GM11168 (cell line): Measurements from ENCODE around the gene DUSP3.

Experiments used
- in situ Hi-C: fragments of 300-500 bp; cut with MboI; formaldehyde crosslinking; loops from one replicate; pipeline ENCODE4 v1.12.0; 2022; ENCODE audit warnings: low sequenced_read_pairs; ENCODE audit not compliant: unreplicated experiment

DUSP3 gene

DNA sequence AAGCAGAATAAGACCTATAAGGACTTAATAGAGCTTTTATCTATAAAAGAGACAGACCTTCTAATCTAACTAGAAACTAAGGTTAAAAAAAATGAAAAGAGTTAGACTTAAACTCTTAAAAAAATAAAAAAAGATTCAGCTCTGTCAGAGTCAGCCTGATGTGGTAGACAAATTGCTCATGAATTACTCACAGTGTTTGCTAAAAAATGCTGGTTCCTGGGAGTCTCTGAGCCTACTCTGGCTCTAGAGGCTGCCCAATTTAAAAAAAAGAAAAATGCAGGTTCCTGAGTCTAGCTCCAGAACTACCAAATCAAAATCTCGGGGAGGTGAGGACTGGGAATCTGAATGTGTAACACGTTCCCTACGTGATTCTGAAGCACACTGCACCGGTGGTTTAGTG is 38.2 kb downstream of the DUSP3 start:
- in situ Hi-C loops: loop anchor here (5.0 kb wide), 1 partner anchor 33 kb away; no protein-coding TSS in a partner anchor

DNA sequence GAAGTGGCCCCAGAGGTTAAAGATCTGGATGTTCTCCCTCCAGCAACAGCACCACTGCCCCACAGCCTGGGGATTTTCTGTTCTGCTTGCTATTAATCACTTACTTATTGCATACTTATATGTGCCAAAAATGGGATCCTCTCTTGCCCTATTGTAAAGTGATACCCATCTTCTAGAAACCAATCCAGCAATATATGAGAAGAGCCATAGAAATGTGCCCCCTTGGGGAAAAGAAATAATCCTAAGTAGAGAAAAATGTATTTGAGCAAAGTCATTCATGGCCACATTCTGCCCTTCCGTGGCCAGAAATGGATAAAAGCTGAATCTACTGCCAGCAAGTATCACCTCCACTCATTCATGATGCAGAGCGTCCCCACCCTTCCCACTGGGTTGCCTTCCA is 41.1 kb downstream of the DUSP3 start:
- in situ Hi-C loops: no loop called here

DNA sequence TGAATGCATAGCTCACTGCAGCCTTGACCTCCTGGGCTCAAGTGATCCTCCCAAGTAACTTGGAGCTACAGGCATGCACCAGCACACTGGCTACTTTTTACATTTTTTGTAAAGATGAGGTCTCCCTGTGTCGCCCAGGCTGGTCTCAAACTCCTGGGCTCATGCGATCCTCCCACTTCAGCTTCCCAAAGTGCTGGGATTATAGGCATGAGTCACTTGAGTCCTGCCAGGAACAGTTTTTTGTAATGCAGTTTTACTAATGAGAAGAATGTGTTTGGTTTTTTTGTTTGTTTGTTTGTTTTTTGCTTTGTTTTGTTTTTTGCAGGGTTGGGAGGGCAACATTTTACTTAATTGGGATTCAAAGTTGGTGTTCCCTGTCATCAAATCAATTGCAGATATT is 42.4 kb downstream of the DUSP3 start:
- in situ Hi-C loops: no loop called here

DNA sequence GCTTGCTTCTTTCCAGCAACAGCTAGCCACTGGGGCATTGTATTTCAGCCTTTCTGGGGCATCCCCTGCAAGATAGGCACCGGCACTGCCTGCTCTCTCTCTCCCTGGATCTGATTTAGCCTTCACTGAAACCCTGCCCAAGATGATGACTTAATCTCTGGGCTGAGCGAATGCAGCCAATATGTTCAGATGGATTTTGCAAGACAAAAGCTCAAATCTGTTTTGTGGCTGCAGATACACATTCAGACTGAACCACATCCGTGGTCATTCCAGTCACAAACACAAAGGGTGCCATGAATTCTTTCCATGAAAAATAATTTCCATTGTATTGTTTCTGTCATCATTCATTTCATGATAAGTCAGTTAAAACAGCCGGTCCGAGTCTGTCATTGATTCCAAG is 44.4 kb downstream of the DUSP3 start:
- in situ Hi-C loops: no loop called here

DNA sequence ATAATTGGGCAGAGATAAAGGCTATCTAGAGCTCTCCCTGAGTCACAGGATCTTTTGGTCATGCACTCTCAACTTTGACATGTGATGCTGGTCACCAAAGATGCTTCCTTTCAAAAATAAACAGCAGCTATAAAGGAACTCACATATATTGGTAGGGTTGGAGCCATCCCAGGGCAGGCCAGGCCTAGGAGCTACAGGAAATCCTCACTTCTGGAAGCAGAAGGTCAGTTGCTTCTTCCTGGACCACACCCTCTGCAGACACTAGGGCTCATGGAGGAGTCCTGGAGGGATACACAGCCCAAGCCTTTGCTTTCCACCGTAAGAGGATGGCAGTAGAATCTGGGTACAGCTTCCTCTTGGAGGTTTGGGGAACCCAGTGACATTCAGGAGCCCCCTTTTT is 44.8 kb downstream of the DUSP3 start:
- in situ Hi-C loops: no loop called here

DNA sequence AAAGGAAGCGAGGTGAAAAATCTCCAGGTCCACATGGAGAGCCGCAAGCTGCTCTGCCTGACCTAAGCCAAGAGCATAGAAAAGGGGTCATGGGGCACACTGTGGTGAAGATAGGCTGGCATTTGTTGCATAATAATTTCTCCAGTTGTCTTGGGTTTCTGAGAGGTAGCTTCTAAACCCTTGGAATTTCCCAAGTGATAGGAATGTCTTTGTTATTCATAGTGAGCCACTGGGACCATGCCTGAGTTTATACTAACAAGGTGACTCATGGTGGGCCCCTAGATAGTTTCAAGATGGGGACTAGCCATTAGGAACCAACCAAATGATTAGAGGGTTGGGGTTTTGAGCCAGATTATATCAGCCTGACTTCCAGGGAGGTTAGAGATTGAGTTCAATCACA is 45.8 kb downstream of the DUSP3 start:
- in situ Hi-C loops: no loop called here

DNA sequence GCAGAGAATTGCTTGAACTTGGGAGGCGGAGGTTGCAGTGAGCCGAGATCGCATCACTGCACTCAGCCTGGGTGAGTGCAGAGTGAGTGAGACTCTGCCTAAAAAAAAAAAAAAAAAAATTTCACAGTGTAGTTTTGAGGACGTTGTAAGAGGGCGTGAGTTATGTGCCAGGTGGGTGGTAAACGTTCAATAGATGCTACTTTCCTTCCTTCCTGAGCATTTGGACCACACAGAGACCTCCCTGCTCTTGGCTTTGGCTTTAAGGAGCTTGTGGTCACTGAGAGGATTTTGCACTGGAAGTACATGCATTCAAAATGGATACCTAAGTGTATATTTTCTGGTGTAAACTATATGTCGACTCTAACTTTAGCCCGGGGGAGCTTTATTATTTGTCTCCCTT is 50.7 kb downstream of the DUSP3 start:
- in situ Hi-C loops: no loop called here

DNA sequence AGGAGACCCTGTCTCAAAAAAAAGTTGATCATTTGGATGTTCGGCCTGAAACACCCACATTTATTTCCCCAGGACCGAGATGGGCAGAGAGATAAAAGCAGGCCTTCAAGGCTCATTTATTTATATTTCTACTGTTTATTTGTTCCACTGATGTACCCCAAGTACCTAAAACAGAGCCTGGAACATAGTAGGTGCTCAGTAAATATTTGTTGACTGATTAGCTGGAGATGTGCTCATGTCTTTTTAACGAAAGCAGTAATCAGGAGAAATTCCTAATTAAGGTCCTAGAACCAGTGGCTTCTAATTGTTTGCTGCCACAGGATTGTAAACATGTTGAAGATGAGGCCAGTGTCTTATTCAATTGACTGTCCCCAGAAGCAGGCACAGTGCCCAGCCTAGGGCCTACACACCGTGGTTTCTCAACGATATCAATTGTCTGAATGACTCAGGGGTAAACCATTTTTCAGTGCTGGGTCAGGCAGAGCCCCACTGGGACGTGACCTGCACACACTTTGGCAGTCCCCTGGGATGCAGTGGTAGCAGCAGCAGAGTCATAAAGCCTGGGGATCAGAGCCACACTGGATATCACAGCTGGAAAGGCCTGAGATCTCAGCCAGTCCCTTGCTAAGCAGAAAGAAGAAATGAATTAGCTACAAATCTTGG is 54.9 kb downstream of the DUSP3 start:
- in situ Hi-C loops: no loop called here

DNA sequence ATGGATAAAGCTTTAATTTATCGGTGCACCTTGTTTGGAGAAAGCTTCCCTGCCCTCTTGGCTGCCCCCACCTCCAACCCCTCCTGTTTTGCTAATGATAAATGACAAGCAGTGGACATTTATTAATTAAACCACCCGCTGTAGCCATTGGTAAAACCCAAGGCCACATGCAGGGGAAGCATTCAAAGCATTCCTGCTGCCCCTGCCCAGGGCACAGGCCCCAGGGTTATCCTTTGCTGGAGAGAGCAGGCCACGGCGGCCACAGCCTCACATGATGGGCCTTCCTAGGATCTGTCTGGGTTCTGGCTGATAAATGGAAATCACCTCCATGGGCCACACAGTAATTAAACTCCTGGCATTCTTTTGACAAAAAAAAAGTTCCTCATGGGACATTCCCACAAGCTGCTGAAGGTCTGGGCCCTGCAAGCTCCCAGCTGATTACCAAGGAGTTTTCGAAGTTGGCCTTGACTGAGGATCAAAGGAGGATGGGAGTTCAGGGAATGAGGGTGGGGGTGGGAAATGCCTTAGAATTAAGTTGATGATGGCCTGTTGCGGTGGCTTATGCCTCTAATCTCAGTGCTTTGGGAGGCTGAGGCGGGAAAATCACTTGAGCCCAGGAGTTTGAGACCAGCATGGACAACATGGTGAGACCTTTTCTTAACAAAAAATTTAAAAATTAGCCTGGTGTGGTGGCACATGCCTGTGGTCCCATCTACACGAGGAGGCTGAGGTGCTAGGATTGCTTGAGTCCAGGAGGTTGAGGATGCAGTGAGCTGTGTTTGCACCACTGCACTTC is 55.7 kb downstream of the DUSP3 start:
- in situ Hi-C loops: no loop called here

DNA sequence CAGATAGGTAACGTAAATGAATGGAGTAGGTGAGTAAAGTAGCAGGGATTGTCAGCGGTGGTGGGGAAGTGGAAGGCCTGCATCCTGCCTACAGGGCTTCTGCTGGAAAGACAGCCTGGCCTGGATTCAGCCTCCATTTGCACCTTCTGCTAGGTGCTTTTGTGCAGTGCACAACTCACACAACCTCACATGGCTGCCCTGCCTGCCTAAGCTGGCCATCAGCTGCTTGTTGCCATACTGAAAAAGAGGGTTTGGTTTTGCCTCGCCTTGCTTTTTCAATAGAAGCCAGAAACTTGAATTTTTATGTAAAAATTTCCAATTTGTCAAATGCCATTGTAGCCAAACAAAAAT is 56.5 kb downstream of the DUSP3 start:
- in situ Hi-C loops: no loop called here

DNA sequence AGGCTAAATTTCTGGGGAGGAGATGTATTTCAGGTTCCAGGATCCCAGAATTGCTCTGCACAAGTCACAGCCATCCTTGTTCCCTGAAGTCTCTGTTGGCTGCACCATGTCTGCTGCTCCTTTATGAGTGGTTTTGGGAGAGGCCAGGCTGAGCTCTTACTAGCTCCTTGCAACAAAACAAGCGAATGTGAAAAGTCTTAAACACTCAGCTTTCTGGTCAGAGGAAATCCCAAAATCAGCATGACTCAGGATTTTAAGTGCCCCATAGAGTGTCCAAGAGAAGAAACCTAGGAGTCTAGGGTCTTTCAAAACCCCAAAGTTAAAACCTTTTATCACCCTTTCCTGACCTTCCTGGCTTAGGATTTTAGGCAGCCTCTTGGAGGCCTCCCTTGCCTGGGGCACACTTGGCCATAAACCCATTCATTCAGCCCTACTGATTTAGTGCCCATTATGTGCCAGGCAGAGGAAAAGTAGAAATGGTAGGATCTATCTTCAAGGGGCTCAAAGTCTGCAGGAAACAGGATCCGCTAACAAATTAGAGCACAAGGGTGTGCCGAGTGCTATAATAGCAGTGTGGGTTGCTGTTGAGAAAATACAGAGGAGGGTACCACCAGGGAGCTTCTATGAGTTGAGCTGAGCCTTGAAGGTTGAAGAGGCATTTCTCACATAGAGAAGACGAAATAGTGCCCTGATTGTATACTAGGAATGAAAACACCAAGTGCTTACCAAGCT is 57.1 kb downstream of the DUSP3 start:
- in situ Hi-C loops: no loop called here

DNA sequence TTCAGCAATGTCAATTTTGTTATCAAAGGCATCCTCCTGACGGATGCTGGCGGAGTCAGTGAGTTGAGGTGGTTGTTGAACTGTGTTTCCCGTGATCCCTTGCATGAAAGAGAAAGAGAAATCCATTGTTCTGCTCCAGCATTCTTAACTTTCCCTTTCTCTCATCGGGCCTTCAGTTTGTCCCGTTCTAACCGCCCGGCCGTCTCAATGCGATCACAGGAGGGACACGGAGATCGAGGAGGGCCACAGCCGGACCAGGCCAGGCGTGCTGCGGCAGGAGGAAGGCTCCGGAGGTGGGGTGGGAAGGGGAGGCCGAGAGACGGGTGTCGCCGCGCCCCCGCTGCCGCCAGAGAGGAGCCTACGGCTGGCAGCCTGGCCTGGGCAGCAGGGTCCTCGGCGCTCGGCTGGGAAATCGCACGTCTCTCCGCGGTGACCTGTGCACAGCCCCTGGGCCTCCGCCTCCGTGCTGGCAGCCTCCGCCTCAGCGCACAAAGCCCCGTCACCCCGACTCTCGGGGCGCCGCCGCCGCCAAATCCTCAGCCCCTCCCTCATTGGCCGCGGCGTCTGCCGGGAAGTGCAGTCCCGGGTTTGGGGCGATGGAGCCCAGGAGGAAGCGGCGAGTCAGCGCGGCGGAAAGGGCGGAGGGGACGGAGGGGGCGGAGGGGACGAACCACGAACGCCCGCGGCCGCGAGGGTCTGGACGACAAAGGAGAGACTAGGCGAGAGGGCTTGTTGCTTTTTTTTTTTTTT is 58.3 kb downstream of the DUSP3 start:
- in situ Hi-C loops: no loop called here

DNA sequence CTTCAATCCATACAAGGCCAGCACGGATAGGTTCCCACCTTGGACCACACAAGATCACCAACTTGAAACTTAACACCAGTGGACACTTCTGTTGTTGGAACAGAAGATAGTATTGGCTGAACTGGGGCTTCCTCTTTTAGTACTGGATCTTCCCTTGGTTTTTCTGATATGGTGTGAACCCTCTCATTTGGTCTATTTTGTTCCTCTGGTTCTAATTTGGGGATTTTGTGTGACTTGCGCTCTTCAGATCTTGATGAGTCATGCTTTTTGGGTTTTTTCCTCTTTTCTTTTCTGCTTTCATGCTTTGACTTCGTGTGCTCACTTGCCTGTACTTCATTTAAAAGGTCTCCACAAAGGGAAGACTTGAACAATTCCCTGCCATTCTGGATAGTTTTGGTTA is 59.2 kb downstream of the DUSP3 start:
- in situ Hi-C loops: no loop called here

DNA sequence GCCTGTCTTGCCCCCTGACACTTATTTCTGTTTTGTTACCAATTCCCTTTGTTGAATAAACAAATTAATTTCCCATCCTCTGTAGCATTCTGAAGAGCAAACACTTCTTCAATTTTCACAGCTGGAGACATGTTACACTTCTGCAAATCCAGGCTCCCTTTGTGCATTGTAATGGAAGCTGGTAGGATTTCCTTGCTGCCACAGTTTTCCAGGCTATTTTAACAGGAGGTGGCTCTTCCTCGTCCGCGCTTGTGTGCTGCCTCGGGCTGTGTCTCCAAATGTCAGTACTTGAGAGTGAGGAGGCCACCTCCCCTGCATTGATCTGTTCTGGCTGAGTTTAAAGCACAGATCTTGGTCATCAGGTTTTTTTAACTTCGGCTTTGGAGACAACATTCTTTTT is 60.2 kb downstream of the DUSP3 start:
- in situ Hi-C loops: no loop called here

DNA sequence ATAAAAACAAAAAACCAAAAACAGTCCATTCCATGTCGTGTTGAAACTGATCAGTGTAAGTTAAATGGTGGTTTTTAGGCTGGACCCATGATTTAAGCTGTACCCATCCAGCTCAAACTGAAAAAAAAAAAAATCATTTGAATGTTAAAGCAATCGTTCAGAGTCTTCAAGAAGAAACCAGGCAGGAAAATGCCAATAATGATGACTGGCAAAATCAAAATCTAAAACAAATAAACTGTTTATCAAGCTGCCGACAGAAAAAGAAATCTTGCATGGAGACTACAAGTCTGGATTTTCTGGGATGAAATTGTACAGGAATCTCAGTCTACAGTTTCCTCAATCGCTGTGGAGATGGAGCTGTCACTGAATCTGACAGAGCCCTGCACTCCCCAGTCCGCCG is 60.9 kb downstream of the DUSP3 start:
- in situ Hi-C loops: no loop called here
